K562 (cell line): ENCODE results near the gene MAB21L2. TPM values are rescaled to one million over a fixed set of nuclear protein-coding genes. Genes with fewer than 3 reads are reported as not detected.

Experiments
- HNRNPH1 ChIP-seq: fragments of 200-400 bp; formaldehyde crosslinking; optimal IDR thresholded peaks from 2 replicates; pipeline ENCODE3; 2017; ENCODE audit warnings: low read depth, mild to moderate bottlenecking, low read length, moderate library complexity
- NONO ChIP-seq, 2 experiments: fragments of 200-400 bp in 1 of 2; fragments of 450-650 bp in 1 of 2; formaldehyde crosslinking in 1 of 2; IDR thresholded peaks; 2 replicates each; pipeline ENCODE4 v1.6.1; 2017; ENCODE audit warnings: low read depth in 2 of 2, mild to moderate bottlenecking in 2 of 2, moderate library complexity in 2 of 2, low read length in 1 of 2
- SRSF1 ChIP-seq: fragments of 200-400 bp; formaldehyde crosslinking; IDR thresholded peaks from 2 replicates; pipeline ENCODE4 v1.6.1; 2017; ENCODE audit warnings: mild to moderate bottlenecking, low read depth, low read length, moderate library complexity
- STAT5B ChIP-seq: fragments of 250-450 bp; sonication (Bioruptor Pico); IDR thresholded peaks from 2 replicates; pipeline ENCODE4 v1.8.0; 2021; ENCODE audit warnings: mild to moderate bottlenecking, inconsistent platforms
- TAL1 ChIP-seq: fragments of 450-650 bp; IDR thresholded peaks from 2 replicates; pipeline ENCODE4 v1.6.1; 2016; ENCODE audit warnings: mild to moderate bottlenecking
- XRCC3 ChIP-seq: fragments of 450-650 bp; IDR thresholded peaks from 2 replicates; pipeline ENCODE4 v1.6.1; 2017; ENCODE audit warnings: mild to moderate bottlenecking, moderate library complexity
- ZNF24 ChIP-seq: fragments of 450-650 bp; IDR thresholded peaks from 2 replicates; pipeline ENCODE4 v1.6.1; 2016
- polyA plus RNA-seq, 8 experiments: library from polyadenylated mRNA; depleted of rRNA in 4 of 8; stranded (reverse) in 5 of 8; unstranded in 3 of 8; fragments of >200 nt; fragmentation: Nextera tagmentation in 2 of 8; fragmentation: Illumina TruSeq in 1 of 8; extraction: Ambion mirVana in 2 of 8; extraction: Trizol in 1 of 8; gene quantifications; 2 replicates each; pipeline versions ENCODE4 v1.2.1 to v1.2.3, GENCODE V29; 2011 to 2014; ENCODE audit warnings: inconsistent platforms in 1 of 8, missing spikeins in 1 of 8
- total RNA-seq, 7 experiments: library from RNA; depleted of rRNA in 6 of 7; stranded (reverse); fragments of >200 nt in 6 of 7; fragmentation: Illumina TruSeq in 2 of 7; extraction: Trizol in 2 of 7; gene quantifications; 2 replicates each; pipeline versions ENCODE4 v1.2.1 to v1.2.3, GENCODE V29; 2011 to 2021; ENCODE audit warnings: low replicate concordance in 1 of 7
- TF ChIP-seq, protein P1 (sequence below), 2 experiments: fragments of 450-650 bp; formaldehyde crosslinking in 1 of 2; IDR thresholded peaks; 2 replicates each; pipeline versions ENCODE4 v1.4.0 to v1.6.1; 2014 to 2020; ENCODE audit warnings: mild to moderate bottlenecking in 2 of 2, borderline replicate concordance in 1 of 2, low read depth in 1 of 2

Gene MAB21L2
- total and polyA plus RNA-seq, 9 of the 15 experiments (the other 6 are each of a cell fraction or from before 2014, with no cell fraction given) = not detected

- TF ChIP-seq, protein P1, sequence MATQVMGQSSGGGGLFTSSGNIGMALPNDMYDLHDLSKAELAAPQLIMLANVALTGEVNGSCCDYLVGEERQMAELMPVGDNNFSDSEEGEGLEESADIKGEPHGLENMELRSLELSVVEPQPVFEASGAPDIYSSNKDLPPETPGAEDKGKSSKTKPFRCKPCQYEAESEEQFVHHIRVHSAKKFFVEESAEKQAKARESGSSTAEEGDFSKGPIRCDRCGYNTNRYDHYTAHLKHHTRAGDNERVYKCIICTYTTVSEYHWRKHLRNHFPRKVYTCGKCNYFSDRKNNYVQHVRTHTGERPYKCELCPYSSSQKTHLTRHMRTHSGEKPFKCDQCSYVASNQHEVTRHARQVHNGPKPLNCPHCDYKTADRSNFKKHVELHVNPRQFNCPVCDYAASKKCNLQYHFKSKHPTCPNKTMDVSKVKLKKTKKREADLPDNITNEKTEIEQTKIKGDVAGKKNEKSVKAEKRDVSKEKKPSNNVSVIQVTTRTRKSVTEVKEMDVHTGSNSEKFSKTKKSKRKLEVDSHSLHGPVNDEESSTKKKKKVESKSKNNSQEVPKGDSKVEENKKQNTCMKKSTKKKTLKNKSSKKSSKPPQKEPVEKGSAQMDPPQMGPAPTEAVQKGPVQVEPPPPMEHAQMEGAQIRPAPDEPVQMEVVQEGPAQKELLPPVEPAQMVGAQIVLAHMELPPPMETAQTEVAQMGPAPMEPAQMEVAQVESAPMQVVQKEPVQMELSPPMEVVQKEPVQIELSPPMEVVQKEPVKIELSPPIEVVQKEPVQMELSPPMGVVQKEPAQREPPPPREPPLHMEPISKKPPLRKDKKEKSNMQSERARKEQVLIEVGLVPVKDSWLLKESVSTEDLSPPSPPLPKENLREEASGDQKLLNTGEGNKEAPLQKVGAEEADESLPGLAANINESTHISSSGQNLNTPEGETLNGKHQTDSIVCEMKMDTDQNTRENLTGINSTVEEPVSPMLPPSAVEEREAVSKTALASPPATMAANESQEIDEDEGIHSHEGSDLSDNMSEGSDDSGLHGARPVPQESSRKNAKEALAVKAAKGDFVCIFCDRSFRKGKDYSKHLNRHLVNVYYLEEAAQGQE (IDR thresholded peaks at IDR 0.05; ENCODE audit: borderline replicate concordance) = no peak
- TF ChIP-seq, protein P1 (CRISPR knock-in tag; IDR thresholded peaks at IDR 0.05; ENCODE audit: low read depth) = no peak
- TF ChIP-seq TAL1 (no peak), XRCC3 (no peak), SRSF1 (no peak), HNRNPH1 (no peak), ZNF24 (no peak), NONO (IDR thresholded peaks at IDR 0.05; ENCODE audit: low read depth in 2 of 2, low read length in 1 of 2) (no peak), STAT5B (CRISPR knock-in tag) (no peak)
These were observed 820 bp upstream of the MAB21L2 start (continued) for GRCh38 chr4:150581056-150581605.
